Measurements from ENCODE around the gene CTNND2. TPM values are rescaled to one million over a fixed set of nuclear protein-coding genes. Genes with fewer than 3 reads are reported as not detected.

The CTNND2 gene
- total RNA-seq, 1 donor from 2014 or later: 2.5 TPM

DNA sequence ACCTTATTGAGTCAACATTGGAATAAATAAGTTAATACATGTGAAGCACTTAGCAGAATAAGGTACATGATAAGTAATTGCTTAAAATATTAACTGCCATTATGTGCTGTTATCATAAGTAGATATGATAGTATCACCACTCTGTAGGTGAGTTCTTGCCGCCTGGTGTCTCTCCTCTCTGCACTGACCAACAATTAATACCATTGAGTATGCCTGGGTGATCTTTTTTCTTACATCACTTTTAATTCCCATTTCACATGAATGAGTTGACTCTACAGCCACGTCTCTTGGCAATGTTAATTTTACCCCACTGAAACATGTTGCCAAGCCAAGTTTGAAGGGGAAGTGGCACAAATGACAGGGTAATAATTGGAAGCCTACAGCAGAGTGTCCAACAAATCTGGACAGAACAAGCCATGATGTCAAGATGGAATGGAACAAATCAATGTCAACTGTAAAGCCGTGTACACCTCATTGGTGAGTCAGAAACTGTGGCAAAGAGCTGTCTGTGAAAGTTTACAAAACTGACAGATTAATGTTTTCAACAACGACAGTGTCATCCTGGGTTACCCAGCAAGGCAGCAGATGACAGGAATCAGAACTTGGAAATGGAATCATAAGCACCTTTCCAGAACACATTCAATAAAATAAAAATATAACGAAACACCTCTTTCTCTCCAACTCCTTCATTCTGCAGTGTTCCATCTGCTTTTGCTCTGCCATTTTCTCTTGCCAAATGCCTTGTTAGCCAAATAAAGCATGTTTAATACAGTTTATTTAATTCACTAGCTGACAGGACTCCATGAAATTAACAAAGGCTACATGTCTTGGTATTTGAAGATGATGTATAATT lies 330.9 kb downstream of the CTNND2 start:
- Mint-ChIP-seq H3K4me1 (ENCODE audit: unreplicated experiment) (no peaks in the 10 kb centered on the region), H3K27ac (ENCODE audit: unreplicated experiment) (no peak overlapping the region), H3K27me3 (ENCODE audit: unreplicated experiment) (no peaks in the 10 kb centered on the region), H3K4me3 (ENCODE audit: unreplicated experiment) (no peak overlapping the region), H3K36me3 (ENCODE audit: unreplicated experiment) (no peaks in the 10 kb centered on the region), H3K9me3 (ENCODE audit: unreplicated experiment) (no peaks in the 10 kb centered on the region)
- no peak for DNase-seq (ENCODE audit: extremely low spot score, unreplicated experiment)
- no peak for TF ChIP-seq CTCF (IDR thresholded peaks at IDR 0.05)

- Mint-ChIP-seq H3K4me3 (ENCODE audit: unreplicated experiment) (no peak overlapping the region), H3K9me3 (ENCODE audit: unreplicated experiment) (no peaks in the 10 kb centered on the region), H3K27ac (ENCODE audit: unreplicated experiment) (no peak overlapping the region), H3K36me3 (ENCODE audit: unreplicated experiment) (no peaks in the 10 kb centered on the region), H3K27me3 (ENCODE audit: unreplicated experiment) (no peaks in the 10 kb centered on the region), H3K4me1 (ENCODE audit: unreplicated experiment) (no peaks in the 10 kb centered on the region)
- DNase-seq (ENCODE audit: extremely low spot score, unreplicated experiment): no peak
- TF ChIP-seq CTCF (IDR thresholded peaks at IDR 0.05): no peak
Observed at GRCh38 chr5:11564706-11565105, 339.5 kb downstream of the CTNND2 start.

DNA sequence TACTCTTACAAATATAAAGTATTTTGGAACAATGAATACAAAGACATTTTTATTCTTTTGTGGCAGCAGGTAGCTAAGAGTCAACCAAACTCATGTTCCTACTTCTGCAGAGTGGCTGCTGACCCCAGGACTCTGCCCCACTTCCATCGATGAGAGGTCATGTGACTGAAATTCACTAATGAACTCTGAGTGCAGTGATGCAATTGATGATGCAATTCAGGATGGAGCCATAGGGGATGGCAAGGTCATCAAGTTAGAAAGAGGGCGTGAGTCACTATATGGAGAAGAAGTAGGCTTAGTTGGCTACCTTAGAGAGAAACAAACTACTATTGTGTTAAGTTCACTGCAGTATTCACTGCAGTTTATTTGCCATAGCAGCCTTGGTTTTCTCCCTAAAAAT lies 340.4 kb downstream of the CTNND2 start:
- Mint-ChIP-seq H3K27ac (ENCODE audit: unreplicated experiment) (no peak overlapping the region), H3K27me3 (ENCODE audit: unreplicated experiment) (no peaks in the 10 kb centered on the region), H3K36me3 (ENCODE audit: unreplicated experiment) (no peaks in the 10 kb centered on the region), H3K4me1 (ENCODE audit: unreplicated experiment) (no peaks in the 10 kb centered on the region), H3K4me3 (ENCODE audit: unreplicated experiment) (no peak overlapping the region), H3K9me3 (ENCODE audit: unreplicated experiment) (no peaks in the 10 kb centered on the region)
- DNase-seq (ENCODE audit: extremely low spot score, unreplicated experiment): no peak
- no peak for TF ChIP-seq CTCF (IDR thresholded peaks at IDR 0.05)

- no peaks in the 10 kb centered on the region for H3K4me1 Mint-ChIP-seq (ENCODE audit: unreplicated experiment)
- H3K36me3 Mint-ChIP-seq (ENCODE audit: unreplicated experiment): no peaks in the 10 kb centered on the region
- H3K27me3 Mint-ChIP-seq (ENCODE audit: unreplicated experiment): no peaks in the 10 kb centered on the region
- DNase-seq (ENCODE audit: extremely low spot score, unreplicated experiment): no peak
- H3K9me3 Mint-ChIP-seq (ENCODE audit: unreplicated experiment): peaks cover 7% of the 10 kb centered on the region
- H3K27ac Mint-ChIP-seq (ENCODE audit: unreplicated experiment): no peak overlapping the region
- no peak overlapping the region for H3K4me3 Mint-ChIP-seq (ENCODE audit: unreplicated experiment)
- no peak for TF ChIP-seq CTCF (IDR thresholded peaks at IDR 0.05)
Observed at GRCh38 chr5:11560915-11561697, 343.1 kb downstream of the CTNND2 start.

GRCh38 chr5:11557063-11557462 lies 347.2 kb downstream of the CTNND2 start:
- H3K4me1 Mint-ChIP-seq (ENCODE audit: unreplicated experiment): no peaks in the 10 kb centered on the region
- H3K27me3 Mint-ChIP-seq (ENCODE audit: unreplicated experiment): no peaks in the 10 kb centered on the region
- DNase-seq (ENCODE audit: extremely low spot score, unreplicated experiment): no peak
- H3K4me3 Mint-ChIP-seq (ENCODE audit: unreplicated experiment): no peak overlapping the region
- H3K9me3 Mint-ChIP-seq (ENCODE audit: unreplicated experiment): peaks cover 7% of the 10 kb centered on the region
- TF ChIP-seq CTCF (IDR thresholded peaks at IDR 0.05): no peak
- no peaks in the 10 kb centered on the region for H3K36me3 Mint-ChIP-seq (ENCODE audit: unreplicated experiment)
- no peak overlapping the region for H3K27ac Mint-ChIP-seq (ENCODE audit: unreplicated experiment)
